SH-SY5Y (cell line): Measurements from ENCODE around the gene STARD10.

Experiments used
- GATA2 ChIP-seq: IDR thresholded peaks from 2 replicates; pipeline ENCODE4 v1.6.1; 2011; ENCODE audit warnings: mild to moderate bottlenecking, low read depth, low read length
- GATA3 ChIP-seq: IDR thresholded peaks from 2 replicates; pipeline ENCODE4 v1.6.1; 2011; ENCODE audit warnings: low read depth, mild to moderate bottlenecking, low read length, moderate library complexity

STARD10 gene

DNA sequence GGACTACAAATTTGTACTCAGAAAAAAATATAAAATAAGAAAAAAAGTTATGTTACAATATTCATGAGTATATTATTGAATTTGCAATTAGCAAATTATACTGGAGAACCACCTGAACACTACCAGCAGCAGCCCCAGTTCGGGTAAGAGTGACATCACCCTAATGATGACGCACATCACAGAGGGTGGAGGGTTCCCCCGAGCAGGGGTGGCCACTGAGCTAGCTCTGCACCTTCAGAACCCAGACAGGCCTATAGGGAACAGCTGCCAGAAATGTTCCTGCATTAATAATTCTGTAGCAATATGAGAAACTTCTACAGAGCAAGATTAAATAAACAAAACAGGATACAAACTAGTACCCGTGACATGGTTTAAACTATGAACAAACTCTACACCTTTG lies 24.2 kb downstream of the STARD10 start:
- TF ChIP-seq GATA3 = no peak
- no peak for TF ChIP-seq GATA2

DNA sequence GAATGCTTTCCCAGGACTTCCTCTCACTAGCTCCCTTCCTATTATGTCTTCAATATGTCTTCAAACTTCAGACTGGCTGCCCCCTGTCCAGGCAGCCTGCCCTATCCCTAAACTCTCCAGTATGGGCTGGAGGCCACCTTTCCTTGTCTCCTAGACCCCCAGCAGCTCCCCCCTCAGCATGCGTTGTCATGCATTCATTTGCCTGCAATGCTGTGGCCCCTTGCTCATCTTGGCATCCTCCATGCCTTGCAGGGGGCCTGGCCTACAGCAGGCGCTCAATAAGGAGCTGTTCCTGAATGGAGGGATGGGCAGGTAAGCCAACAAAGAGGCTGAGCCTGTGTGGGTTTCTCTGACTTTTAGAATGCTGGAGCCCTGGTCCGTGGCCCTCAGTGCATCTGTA lies 25.3 kb downstream of the STARD10 start:
- TF ChIP-seq GATA3 (no peak), GATA2 (no peak)

DNA sequence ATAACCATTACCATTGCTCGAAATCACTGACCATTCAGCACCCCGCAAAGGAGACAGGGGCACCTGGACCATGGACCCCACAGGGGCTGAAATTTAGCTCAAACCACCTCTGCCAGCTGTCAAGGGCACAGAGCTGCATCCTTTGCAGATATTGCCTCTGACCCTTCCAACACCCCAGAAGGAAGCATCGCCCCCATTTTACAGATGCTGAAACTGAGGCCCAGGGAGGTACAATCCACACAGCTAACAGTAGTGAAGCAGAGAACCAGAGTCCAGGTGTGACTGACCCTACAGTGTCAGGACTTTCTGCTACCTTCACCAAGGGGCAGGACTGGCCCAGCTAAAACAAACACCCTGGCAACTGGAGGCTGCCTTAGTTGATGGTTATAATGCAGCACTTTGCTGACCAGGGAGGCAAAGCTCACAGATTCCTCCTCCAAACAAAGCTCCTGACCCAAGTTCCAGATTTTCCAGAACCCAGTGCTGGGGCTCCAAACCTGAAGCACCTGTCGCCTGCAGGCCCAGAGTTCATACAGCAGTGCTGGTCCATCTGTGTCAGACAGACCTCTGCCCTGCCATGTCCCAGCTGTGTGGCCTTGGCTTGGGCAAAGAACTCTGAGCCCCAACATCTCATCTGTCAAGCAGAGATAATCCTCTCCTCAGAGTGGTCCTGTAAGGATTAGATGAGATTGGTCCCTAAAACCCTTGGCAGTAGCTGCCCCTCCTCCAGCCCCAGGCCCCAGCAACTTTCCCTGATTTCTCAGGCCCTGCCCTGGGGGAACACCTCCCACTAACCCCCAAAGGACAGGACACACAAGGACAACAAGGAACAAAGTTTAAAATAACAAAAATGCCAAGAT lies 26.4 kb downstream of the STARD10 start:
- no peak for TF ChIP-seq GATA3

DNA sequence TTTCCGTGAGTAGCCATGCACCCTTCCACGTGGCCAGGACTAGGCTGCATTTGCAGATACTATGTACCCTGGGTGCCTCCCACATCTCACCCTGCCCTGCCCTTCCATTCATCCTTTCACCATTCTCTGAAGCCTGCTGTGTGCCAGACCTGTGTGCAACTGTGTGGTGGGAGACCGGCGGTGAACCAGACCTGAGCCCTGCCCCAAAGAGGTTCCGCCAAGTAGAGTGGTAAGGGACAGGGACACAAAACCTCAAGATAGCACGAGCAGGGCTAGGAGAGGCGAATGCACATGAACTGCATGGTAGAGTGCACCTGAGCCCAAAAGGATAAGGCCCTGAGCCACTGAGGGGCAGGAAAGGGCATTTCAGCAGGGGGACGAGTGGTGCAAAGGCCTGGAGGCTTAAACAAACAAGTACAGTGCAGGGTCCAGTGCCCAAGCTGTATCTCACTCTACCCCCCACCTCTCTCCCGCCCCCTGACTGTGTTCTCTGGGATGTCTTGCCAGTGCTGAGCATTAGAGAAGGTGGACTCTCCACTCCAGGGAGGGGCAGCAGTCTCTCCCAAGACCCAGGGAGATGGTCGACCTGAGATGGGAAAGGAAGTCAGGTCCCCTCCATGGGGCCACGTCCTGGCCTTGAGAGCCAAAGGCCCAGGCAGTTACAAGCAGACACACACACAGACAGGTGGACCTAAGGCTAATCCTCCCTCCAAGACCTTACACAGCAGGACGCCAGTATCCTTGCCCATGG lies 27.5 kb downstream of the STARD10 start:
- TF ChIP-seq GATA2 (no peak), GATA3 (no peak)

DNA sequence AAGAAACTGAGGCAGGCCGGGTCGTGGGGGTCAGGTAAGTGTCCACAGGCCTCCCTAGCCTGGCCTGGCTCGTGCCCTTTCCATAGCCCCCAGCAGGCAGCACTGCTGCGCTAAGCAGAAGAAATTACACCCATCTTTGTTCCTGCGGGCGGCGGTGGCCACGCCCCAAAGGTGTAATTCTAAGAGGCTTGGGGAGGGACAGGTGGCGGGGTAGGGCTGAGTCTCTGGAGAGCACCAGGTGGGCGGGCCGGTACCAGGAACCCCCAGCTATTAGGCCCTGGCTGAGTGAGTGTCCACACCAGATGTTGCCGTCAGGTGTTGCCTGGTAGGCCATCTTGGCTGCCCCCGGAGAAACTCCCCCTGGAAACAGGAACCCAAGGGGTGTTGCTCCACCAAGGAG lies 29.3 kb downstream of the STARD10 start:
- TF ChIP-seq GATA2 (no peak), GATA3 (no peak)

DNA sequence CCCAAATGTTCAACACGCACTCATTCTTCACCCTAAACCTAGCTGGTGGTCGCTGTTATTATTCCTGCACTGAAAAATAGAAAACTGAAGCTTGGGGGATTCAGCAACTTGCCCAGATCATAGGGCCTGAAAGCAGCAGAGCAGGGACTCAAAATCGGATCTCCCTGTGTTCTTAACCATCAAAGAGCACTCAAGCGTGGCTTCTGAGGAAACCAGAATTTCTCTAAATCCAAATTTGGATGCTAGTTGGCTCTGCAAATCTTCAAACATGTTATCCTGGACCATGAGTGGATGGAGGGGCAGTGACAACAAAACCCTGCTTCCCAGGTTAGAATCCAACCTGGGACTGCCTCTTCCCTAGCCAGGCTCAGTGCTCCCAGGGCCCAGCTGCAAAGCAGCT lies 30.0 kb downstream of the STARD10 start:
- TF ChIP-seq GATA3 (no peak), GATA2 (no peak)

DNA sequence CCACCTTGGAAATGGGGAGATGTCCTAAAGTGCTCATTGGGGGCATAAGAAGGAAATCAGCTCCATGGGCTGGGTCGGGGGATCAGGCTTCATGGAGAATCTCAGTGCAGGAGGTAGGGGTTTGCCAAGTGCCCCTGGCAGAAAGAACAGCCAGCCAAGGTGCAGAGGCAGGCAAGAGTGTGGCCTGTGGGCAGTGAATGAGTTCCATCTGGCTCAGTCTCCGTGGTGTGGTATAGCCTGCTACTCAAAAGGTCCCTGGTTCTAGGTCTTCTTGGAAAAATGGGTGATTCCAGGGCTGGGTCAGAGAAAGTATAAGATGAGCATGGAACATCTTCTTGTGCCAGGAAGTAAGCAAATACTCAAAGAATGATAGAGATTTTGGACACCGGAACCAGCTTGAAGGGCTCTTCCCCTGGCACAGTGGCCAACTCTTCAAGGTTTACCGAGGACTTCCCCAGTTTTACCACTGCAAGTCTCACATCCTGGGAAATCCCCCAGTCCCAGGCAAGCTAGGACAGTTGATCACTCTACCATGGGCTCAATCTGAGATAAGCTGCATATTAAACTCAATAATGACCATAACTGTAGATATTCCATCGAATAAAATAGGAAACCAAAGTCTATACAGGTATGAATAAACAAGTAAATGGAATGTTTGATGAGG lies 31.1 kb downstream of the STARD10 start:
- TF ChIP-seq GATA3 (no peak), GATA2 (no peak)

DNA sequence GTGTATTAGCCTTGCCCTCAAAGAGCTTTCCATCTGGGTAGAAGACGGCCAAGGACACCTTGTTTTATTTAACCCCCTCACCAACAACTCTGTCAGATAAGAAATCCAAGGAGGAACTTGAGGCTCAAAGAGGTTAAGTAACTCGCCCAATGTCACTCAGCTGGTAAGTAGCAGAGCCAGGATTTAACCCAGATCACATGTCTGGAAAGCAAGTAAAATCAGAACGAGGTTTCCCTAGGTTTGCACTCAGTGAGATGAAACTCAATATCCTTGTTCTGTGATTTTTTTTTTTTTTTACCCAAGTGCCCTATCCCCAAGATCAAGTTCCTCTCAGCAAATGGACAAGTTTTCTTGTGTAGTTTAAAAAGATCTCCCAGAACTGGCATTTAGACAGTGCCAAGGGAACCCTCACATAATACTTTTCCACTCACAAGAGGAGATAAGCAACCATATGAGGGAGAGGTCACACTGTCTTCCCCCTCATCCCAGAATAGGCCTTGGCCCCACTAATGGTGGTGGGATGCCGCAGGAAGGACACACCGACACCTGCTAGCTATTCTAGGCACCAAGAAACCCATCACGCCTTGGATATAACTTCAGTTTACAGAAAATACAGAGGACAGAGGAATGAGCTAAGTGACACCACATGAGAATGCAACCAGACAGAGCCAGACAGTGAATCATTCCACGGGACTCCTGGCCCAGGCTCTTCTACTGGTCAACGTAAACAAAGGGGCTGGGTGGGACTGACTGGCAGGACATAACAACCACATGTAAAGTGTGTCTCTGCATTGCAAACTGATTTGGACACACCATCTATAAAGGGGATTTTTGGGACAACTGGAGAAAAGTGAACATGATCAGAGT lies 33.1 kb downstream of the STARD10 start:
- TF ChIP-seq GATA3 = no peak
- no peak for TF ChIP-seq GATA2

DNA sequence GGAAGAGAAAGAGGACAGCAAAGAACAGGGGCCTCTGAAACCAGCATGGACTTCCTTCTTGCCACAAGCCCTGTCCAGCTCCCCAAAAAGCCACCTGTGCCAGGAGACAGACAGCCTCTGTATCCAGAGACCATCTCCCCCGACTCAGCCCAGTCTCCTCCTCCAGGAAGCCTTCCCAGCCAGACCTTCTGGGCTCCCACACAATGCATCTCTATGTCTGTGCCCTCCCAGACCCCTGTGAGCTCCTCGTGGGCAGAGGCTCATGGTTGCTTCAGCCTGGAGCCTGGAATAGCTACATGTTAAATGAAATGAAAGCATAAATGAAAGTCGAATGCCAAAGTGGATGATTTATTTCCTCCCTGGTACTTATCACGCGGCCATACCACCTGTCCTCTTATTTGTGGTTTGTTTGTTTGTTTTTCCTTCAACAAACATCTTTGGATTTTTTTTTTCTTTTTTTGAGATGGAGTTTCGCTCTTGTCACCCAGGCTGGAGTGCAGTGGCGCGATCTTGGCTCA lies 34.3 kb downstream of the STARD10 start:
- TF ChIP-seq GATA2 = no peak

DNA sequence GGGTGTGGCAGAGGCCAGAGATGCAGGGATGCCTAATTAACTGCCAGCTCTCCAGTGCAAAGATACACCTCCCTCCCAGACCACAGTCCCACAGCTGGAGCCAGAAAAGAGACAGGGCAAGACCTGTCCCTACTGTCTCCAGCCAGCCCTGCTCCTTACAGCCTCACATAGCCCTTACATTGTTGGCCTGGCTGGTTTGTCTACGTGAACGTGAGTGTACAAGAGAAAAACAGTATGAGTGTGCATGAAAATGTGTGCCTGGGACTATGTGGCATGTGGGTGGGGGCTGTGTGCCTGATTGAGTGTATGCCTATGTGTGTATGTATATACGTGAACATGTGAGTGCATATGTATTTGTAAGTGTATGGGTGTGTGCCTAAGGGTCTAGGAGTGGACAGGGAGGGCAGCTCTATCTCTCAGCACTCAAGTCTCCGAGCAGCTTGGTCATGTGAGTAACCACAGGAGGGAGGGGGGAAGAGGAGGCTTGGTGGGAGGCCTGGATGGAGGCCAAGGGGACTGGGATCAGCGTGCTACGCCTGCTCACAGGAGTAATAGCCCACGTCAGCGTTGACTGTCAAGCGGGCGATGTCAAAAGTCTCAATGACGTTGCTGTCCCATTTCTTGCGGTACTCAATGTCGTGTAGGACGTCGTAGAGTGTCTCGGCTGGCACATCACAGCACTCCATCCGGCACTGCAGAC lies 35.0 kb downstream of the STARD10 start:
- TF ChIP-seq GATA3 (no peak), GATA2 (no peak)

DNA sequence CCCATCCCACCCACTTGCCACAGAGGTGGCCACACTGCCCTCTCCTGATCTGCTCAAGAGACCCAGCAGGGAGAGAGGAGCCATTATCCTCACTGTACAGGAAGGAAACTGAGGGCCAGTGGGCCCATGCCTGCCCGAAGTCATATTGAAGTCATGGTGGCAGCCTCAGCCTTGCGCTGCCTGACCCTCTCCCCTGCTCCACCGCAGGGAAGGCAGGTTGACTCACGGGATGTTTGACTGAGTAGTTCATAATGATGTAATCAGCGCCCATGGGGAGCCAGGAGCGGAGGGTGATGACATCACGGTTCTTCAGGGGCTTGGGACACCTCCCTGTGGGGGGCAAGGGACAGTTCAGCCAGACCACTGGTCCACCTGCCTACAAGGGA lies 35.5 kb downstream of the STARD10 start:
- TF ChIP-seq GATA3 (no peak), GATA2 (no peak)

DNA sequence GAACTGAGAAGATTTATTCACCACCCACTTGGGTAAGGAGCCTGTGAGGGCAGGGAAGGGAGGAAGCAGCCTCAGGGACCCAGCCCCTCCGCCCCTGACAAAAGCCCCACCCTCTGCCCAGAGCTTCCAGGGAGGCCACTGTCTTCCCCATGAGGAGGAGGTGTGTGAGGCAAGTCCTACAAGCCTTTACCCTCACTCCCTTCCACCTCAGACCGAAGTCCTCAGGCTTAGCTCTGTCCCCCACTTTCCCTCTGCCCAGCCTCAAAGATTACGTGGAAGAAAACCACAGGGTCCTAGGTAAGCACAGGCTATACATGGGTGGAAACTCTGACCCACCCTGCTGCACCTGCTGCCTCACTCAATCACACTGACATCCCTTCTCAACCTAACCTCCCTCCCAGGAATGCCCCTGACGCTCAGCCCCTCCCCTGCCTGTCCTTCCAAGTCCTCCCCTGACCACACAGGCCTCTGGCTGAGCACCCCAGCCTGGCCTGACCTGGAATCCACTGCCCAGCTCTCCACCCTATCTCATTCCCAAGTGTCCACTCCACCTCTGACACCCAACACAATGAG lies 38.0 kb downstream of the STARD10 start:
- no peak for TF ChIP-seq GATA2
- no peak for TF ChIP-seq GATA3
